Activated T-cell treated with anti-CD3 and anti-CD28 coated beads for 24 hours (primary cell): ENCODE data around the gene FBLIM1.
"Not testable (repeated sequence)": the region's sequence is repeated elsewhere in the genome, so short reads cannot be mapped to it uniquely, and the experiment has no call there.

Experiments
- DNase-seq: peaks from one replicate; pipeline ENCODE4 v3.0.0-alpha.2; 2020; ENCODE audit warnings: low read depth

The FBLIM1 gene

GRCh38 chr1:15767941-15768340 is 9.3 kb downstream of the FBLIM1 start:
- no peak for DNase-seq

- DNase-seq: no peak
Observed at GRCh38 chr1:15768388-15768787, 9.8 kb downstream of the FBLIM1 start.

GRCh38 chr1:15770313-15770962 is 11.8 kb downstream of the FBLIM1 start:
- DNase-seq: no peak

GRCh38 chr1:15771836-15772515 is 13.4 kb downstream of the FBLIM1 start:
- DNase-seq: no peak

GRCh38 chr1:15775706-15776105 is 17.1 kb downstream of the FBLIM1 start:
- DNase-seq: no peak

GRCh38 chr1:15777909-15778707 is 19.5 kb downstream of the FBLIM1 start:
- no peak for DNase-seq

- DNase-seq: no peak
Observed at GRCh38 chr1:15785683-15786082, 27.1 kb downstream of the FBLIM1 start.

GRCh38 chr1:15786581-15786980 is 28.0 kb downstream of the FBLIM1 start:
- DNase-seq: no peak

- DNase-seq: no peak
Observed at GRCh38 chr1:15788624-15789301, 30.2 kb downstream of the FBLIM1 start.

GRCh38 chr1:15796086-15796462 is 37.5 kb downstream of the FBLIM1 start:
- no peak for DNase-seq

- no peak for DNase-seq
Observed at GRCh38 chr1:15797614-15798390, 39.2 kb downstream of the FBLIM1 start.

- DNase-seq: no peak
Observed at GRCh38 chr1:15799004-15799867, 40.6 kb downstream of the FBLIM1 start.

- no peak for DNase-seq
Observed at GRCh38 chr1:15799928-15800835, 41.6 kb downstream of the FBLIM1 start.

- no peak for DNase-seq
Observed at GRCh38 chr1:15802234-15802965, 43.8 kb downstream of the FBLIM1 start.

GRCh38 chr1:15803380-15803779 is 44.8 kb downstream of the FBLIM1 start:
- no peak for DNase-seq

- no peak for DNase-seq
Observed at GRCh38 chr1:15804060-15804459, 45.5 kb downstream of the FBLIM1 start.

GRCh38 chr1:15807121-15807520 is 48.5 kb downstream of the FBLIM1 start:
- DNase-seq: no peak

GRCh38 chr1:15807549-15807948 is 49.0 kb downstream of the FBLIM1 start, which contains the start of gene UQCRHL:
Gene UQCRHL (minus strand): TSS chr1:15807649. CDS start chr1:15807649, 0 bp downstream.
- not testable (repeated sequence) for DNase-seq

GRCh38 chr1:15808955-15809354 is 50.4 kb downstream of the FBLIM1 start:
- no peak for DNase-seq
